Astrocyte of the hippocampus (primary cell): ENCODE results near the gene ZC3H10.
A peak's percentile ranks its signal among the peaks of the same experiment; 100 is the strongest.

Experiments
- DNase-seq: peaks from one replicate; pipeline ENCODE4 v3.0.0; 2011; ENCODE audit warnings: low read depth, low spot score

ZC3H10 gene

GRCh38 chr12:56127888-56128669, 10.0 kb downstream of the ZC3H10 start, which contains the start of gene ESYT1:
TSS of gene ESYT1 (plus strand) at chr12:56128267. CDS start at chr12:56128320, 53 bp downstream.
- peak; percentile 100 for DNase-seq

- DNase-seq = peak; percentile 57
Measured at GRCh38 chr12:56128670-56129205, 10.7 kb downstream of the ZC3H10 start.

- DNase-seq = peak; percentile 75
Measured at GRCh38 chr12:56129206-56129941, 11.3 kb downstream of the ZC3H10 start.

GRCh38 chr12:56129942-56130495, 12.0 kb downstream of the ZC3H10 start:
- DNase-seq = no peak

- DNase-seq = no peak
Measured at GRCh38 chr12:56130876-56131275, 12.8 kb downstream of the ZC3H10 start.

GRCh38 chr12:56134897-56135296, 16.8 kb downstream of the ZC3H10 start:
- DNase-seq = no peak

- no peak for DNase-seq
Measured at GRCh38 chr12:56137853-56138571, 19.9 kb downstream of the ZC3H10 start.

- DNase-seq = no peak
Measured at GRCh38 chr12:56141946-56142784, 24.1 kb downstream of the ZC3H10 start.

- DNase-seq = no peak
Measured at GRCh38 chr12:56143217-56143616, 25.2 kb downstream of the ZC3H10 start.

GRCh38 chr12:56143870-56144269, 25.8 kb downstream of the ZC3H10 start:
- no peak for DNase-seq

GRCh38 chr12:56145217-56145616, 27.2 kb downstream of the ZC3H10 start:
- DNase-seq = no peak

- DNase-seq = no peak
Measured at GRCh38 chr12:56146492-56147460, 28.7 kb downstream of the ZC3H10 start.

- DNase-seq = peak; percentile 45
Measured at GRCh38 chr12:56150563-56150962, 32.5 kb downstream of the ZC3H10 start.

GRCh38 chr12:56151672-56152131, 33.6 kb downstream of the ZC3H10 start:
- DNase-seq = peak; percentile 62

GRCh38 chr12:56152132-56152755, 34.2 kb downstream of the ZC3H10 start, which contains the start of gene MYL6B:
TSS of gene MYL6B (plus strand) at chr12:56152587. CDS start at chr12:56153919, 1,332 bp downstream.
- peak; percentile 97 for DNase-seq

- no peak for DNase-seq
Measured at GRCh38 chr12:56152756-56153677, 35.0 kb downstream of the ZC3H10 start.

- DNase-seq = no peak
Measured at GRCh38 chr12:56153678-56154065, 35.6 kb downstream of the ZC3H10 start.
